Measurements from ENCODE around the gene GPN1.

The GPN1 gene

GRCh38 chr2:27653397-27653796, 24.5 kb downstream of the GPN1 start:
- Histone ChIP-seq H3K4me3 (ENCODE audit: low read depth, low read length) (no peak overlapping the region), H3K9ac (ENCODE audit: low read depth, low read length) (no peak overlapping the region), H3K4me1 (ENCODE audit: control insufficient read depth, insufficient read depth, low read length) (no peaks in the 10 kb centered on the region), H3K27me3 (ENCODE audit: control insufficient read depth, insufficient read depth, low read length) (no peaks in the 10 kb centered on the region), H3K36me3 (ENCODE audit: control insufficient read depth, insufficient read depth, low read length) (peaks cover 13% of the 10 kb centered on the region), H3K9me3 (ENCODE audit: control insufficient read depth, insufficient read depth, low read length) (no peaks in the 10 kb centered on the region)

DNA sequence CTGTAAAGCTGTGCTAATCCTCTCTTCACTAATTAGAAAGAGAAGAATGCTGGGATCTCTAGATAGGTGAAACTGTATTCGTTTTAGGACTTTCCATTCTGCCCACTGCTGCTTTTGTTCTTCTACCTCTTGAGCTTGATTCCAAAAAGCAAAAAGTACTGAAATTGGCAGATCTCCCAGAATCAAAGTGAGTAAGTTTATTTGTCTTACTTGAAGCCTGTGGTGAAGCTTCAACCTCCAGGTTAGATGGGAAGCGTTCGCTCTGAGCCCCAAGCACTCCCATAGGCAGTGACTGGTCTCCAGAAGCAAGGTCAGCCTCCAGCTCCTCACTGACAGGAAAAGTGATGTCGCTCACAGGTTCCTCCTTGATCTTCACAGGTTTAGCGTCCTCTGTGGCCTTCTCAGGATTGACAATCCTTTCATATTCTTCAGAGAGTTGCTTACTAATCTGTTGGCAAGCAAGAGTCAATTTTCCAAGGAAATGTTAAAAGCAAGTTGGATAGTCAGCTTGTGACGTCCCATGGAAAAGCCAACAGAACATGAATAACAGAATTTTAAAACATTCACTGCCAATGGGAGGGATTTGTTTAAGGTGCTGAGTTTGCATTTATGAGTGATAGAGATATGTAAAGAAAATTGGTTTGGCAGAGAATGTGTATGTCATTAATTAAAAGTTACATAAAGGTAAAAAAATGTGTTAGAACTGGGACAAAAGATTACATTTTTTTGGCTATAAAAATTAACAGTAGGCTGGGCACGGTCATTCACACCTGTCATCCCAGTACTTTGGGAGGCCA, 26.5 kb downstream of the GPN1 start:
- Histone ChIP-seq H3K9me3 (ENCODE audit: control insufficient read depth, insufficient read depth, low read length) (no peaks in the 10 kb centered on the region), H3K4me3 (ENCODE audit: low read depth, low read length) (no peak overlapping the region), H3K27me3 (ENCODE audit: control insufficient read depth, insufficient read depth, low read length) (no peaks in the 10 kb centered on the region), H3K4me1 (ENCODE audit: control insufficient read depth, insufficient read depth, low read length) (no peaks in the 10 kb centered on the region), H3K9ac (ENCODE audit: low read depth, low read length) (no peak overlapping the region), H3K36me3 (ENCODE audit: control insufficient read depth, insufficient read depth, low read length) (peaks cover 7% of the 10 kb centered on the region)

DNA sequence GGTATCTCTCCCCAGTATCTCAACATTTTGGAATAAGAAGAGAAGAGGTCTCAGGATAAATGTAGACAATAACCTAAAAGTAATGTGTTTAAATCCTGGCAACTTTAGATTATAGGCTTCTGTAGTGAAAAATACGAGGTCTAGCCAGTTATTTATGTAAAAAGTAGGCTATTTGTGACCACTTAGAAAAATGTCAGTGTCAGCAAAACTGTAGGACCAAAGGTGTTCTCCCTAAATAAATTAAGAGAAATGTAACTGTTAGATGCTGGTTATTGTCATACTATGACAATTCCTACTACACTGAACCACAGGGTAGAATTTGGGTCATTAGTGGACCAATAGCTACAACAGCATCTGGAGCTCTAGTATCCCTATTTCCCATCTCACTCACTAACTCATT, 32.5 kb downstream of the GPN1 start:
- Histone ChIP-seq H3K4me3 (ENCODE audit: low read depth, low read length) (no peak overlapping the region), H3K4me1 (ENCODE audit: control insufficient read depth, insufficient read depth, low read length) (peaks cover 3% of the 10 kb centered on the region), H3K36me3 (ENCODE audit: control insufficient read depth, insufficient read depth, low read length) (peaks cover 12% of the 10 kb centered on the region), H3K27me3 (ENCODE audit: control insufficient read depth, insufficient read depth, low read length) (no peaks in the 10 kb centered on the region), H3K9ac (ENCODE audit: low read depth, low read length) (no peak overlapping the region), H3K9me3 (ENCODE audit: control insufficient read depth, insufficient read depth, low read length) (no peaks in the 10 kb centered on the region)

GRCh38 chr2:27663285-27664153, 34.7 kb downstream of the GPN1 start, which contains the start of the genes SLC4A1AP and SUPT7L:
TSS of gene SLC4A1AP (plus strand) at chr2:27663889. CDS start at chr2:27663915, 26 bp downstream.
TSS of gene SUPT7L (minus strand) at chr2:27663614. CDS start at chr2:27662192, 1,422 bp downstream.
- peaks cover 11% of the 10 kb centered on the region for H3K36me3 ChIP-seq (ENCODE audit: control insufficient read depth, insufficient read depth, low read length)
- H3K4me3 ChIP-seq (ENCODE audit: low read depth, low read length): peak within 1 kb of the TSS; percentile 85
- peak within 1 kb of the TSS; percentile 77 for H3K9ac ChIP-seq (ENCODE audit: low read depth, low read length)
- no peaks in the 10 kb centered on the region for H3K27me3 ChIP-seq (ENCODE audit: control insufficient read depth, insufficient read depth, low read length)
- no peaks in the 10 kb centered on the region for H3K9me3 ChIP-seq (ENCODE audit: control insufficient read depth, insufficient read depth, low read length)
- H3K4me1 ChIP-seq (ENCODE audit: control insufficient read depth, insufficient read depth, low read length): peaks cover 3% of the 10 kb centered on the region

DNA sequence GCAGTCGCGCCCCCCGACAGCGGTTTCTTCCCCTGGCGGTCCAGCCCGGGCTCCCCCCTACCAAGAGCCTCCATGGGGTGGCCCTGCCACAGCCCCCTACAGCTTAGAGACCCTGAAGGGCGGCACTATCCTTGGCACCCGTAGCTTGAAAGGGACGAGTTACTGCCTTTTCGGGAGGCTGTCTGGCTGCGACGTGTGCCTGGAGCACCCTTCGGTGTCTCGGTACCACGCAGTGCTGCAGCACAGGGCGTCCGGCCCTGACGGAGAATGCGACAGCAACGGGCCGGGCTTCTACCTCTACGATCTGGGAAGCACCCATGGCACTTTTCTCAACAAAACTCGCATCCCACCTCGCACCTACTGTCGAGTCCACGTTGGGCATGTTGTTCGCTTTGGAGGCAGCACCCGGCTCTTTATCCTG, 35.3 kb downstream of the GPN1 start:
- H3K4me3 ChIP-seq (ENCODE audit: low read depth, low read length): peak overlapping the region; percentile 85
- peaks cover 12% of the 10 kb centered on the region for H3K36me3 ChIP-seq (ENCODE audit: control insufficient read depth, insufficient read depth, low read length)
- H3K9me3 ChIP-seq (ENCODE audit: control insufficient read depth, insufficient read depth, low read length): no peaks in the 10 kb centered on the region
- no peaks in the 10 kb centered on the region for H3K27me3 ChIP-seq (ENCODE audit: control insufficient read depth, insufficient read depth, low read length)
- H3K4me1 ChIP-seq (ENCODE audit: control insufficient read depth, insufficient read depth, low read length): peaks cover 3% of the 10 kb centered on the region
- peak overlapping the region; percentile 77 for H3K9ac ChIP-seq (ENCODE audit: low read depth, low read length)

GRCh38 chr2:27664622-27665363, 35.9 kb downstream of the GPN1 start:
- no peaks in the 10 kb centered on the region for H3K9me3 ChIP-seq (ENCODE audit: control insufficient read depth, insufficient read depth, low read length)
- no peak overlapping the region for H3K9ac ChIP-seq (ENCODE audit: low read depth, low read length)
- H3K27me3 ChIP-seq (ENCODE audit: control insufficient read depth, insufficient read depth, low read length): no peaks in the 10 kb centered on the region
- peak overlapping the region; percentile 85 for H3K4me3 ChIP-seq (ENCODE audit: low read depth, low read length)
- H3K4me1 ChIP-seq (ENCODE audit: control insufficient read depth, insufficient read depth, low read length): peaks cover 3% of the 10 kb centered on the region
- H3K36me3 ChIP-seq (ENCODE audit: control insufficient read depth, insufficient read depth, low read length): peaks cover 12% of the 10 kb centered on the region

- H3K4me3 ChIP-seq (ENCODE audit: low read depth, low read length): no peak overlapping the region
- peaks cover 2% of the 10 kb centered on the region for H3K36me3 ChIP-seq (ENCODE audit: control insufficient read depth, insufficient read depth, low read length)
- no peaks in the 10 kb centered on the region for H3K27me3 ChIP-seq (ENCODE audit: control insufficient read depth, insufficient read depth, low read length)
- no peak overlapping the region for H3K9ac ChIP-seq (ENCODE audit: low read depth, low read length)
- H3K9me3 ChIP-seq (ENCODE audit: control insufficient read depth, insufficient read depth, low read length): no peaks in the 10 kb centered on the region
- H3K4me1 ChIP-seq (ENCODE audit: control insufficient read depth, insufficient read depth, low read length): peaks cover 3% of the 10 kb centered on the region
Measured at GRCh38 chr2:27667446-27667845, 38.6 kb downstream of the GPN1 start.

DNA sequence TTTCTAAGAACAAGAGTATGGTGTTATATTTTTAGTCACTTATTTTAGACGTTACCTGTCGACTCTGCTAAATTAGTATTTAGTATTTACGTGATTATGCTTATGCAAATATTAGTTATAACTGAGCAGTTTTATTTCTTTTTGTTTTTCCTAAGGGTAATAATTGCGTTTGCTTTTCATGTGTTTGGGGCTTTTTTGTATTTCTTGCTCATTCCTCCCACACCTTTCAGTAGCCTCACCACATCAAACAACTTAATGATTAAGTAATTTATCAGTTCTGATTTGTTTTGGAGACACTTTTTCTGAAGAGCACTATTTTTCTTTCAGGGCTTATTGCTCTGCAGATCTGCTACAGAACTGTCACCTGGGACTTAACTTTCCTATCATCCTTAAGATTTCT, 42.4 kb downstream of the GPN1 start:
- H3K9ac ChIP-seq (ENCODE audit: low read depth, low read length): no peak overlapping the region
- H3K9me3 ChIP-seq (ENCODE audit: control insufficient read depth, insufficient read depth, low read length): no peaks in the 10 kb centered on the region
- H3K4me1 ChIP-seq (ENCODE audit: control insufficient read depth, insufficient read depth, low read length): no peaks in the 10 kb centered on the region
- no peak overlapping the region for H3K4me3 ChIP-seq (ENCODE audit: low read depth, low read length)
- H3K27me3 ChIP-seq (ENCODE audit: control insufficient read depth, insufficient read depth, low read length): no peaks in the 10 kb centered on the region
- H3K36me3 ChIP-seq (ENCODE audit: control insufficient read depth, insufficient read depth, low read length): peaks cover 2% of the 10 kb centered on the region

GRCh38 chr2:27672723-27673486, 44.1 kb downstream of the GPN1 start:
- Histone ChIP-seq H3K4me3 (ENCODE audit: low read depth, low read length) (no peak overlapping the region), H3K36me3 (ENCODE audit: control insufficient read depth, insufficient read depth, low read length) (peaks cover 7% of the 10 kb centered on the region)

GRCh38 chr2:27680571-27680970, 51.7 kb downstream of the GPN1 start:
- Histone ChIP-seq H3K36me3 (ENCODE audit: control insufficient read depth, insufficient read depth, low read length) (peaks cover 8% of the 10 kb centered on the region), H3K4me1 (ENCODE audit: control insufficient read depth, insufficient read depth, low read length) (no peaks in the 10 kb centered on the region), H3K4me3 (ENCODE audit: low read depth, low read length) (no peak overlapping the region), H3K27me3 (ENCODE audit: control insufficient read depth, insufficient read depth, low read length) (no peaks in the 10 kb centered on the region), H3K9me3 (ENCODE audit: control insufficient read depth, insufficient read depth, low read length) (no peaks in the 10 kb centered on the region), H3K9ac (ENCODE audit: low read depth, low read length) (no peak overlapping the region)

More at GRCh38 chr2:27672723-27673486, 44.1 kb downstream of the GPN1 start:
- Histone ChIP-seq H3K9ac (ENCODE audit: low read depth, low read length) (no peak overlapping the region), H3K27me3 (ENCODE audit: control insufficient read depth, insufficient read depth, low read length) (no peaks in the 10 kb centered on the region), H3K4me1 (ENCODE audit: control insufficient read depth, insufficient read depth, low read length) (no peaks in the 10 kb centered on the region), H3K9me3 (ENCODE audit: control insufficient read depth, insufficient read depth, low read length) (no peaks in the 10 kb centered on the region)

DNA sequence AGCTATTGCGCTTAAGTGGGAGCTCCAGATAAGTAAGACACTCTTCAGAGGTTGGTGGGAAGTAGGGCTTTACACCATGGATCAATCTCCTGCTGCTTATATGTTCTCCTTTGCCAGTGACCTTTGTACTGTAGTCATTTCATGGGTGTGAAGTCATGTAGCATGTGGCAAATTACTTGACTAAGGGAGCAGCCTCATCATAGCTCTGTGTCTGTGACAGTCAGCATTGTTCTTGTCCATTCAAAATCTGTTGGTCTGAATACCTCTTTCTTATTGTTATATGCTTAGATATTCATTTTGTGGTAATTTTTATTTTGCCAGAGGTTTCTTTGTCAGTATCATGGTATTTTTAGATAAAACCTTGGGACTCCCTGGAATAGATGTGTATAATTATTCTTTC, 53.0 kb downstream of the GPN1 start:
- no peaks in the 10 kb centered on the region for H3K27me3 ChIP-seq (ENCODE audit: control insufficient read depth, insufficient read depth, low read length)
- no peaks in the 10 kb centered on the region for H3K4me1 ChIP-seq (ENCODE audit: control insufficient read depth, insufficient read depth, low read length)
- H3K4me3 ChIP-seq (ENCODE audit: low read depth, low read length): no peak overlapping the region
- no peaks in the 10 kb centered on the region for H3K9me3 ChIP-seq (ENCODE audit: control insufficient read depth, insufficient read depth, low read length)
- no peak overlapping the region for H3K9ac ChIP-seq (ENCODE audit: low read depth, low read length)
- H3K36me3 ChIP-seq (ENCODE audit: control insufficient read depth, insufficient read depth, low read length): peaks cover 8% of the 10 kb centered on the region
